K562 (cell line): ENCODE data around the gene SVIL. TPM values are rescaled to one million over a fixed set of nuclear protein-coding genes. Genes with fewer than 3 reads are reported as not detected.
A peak's percentile ranks its signal among the peaks of the same experiment; 100 is the strongest.

ENCODE experiments used
- ATF7 ChIP-seq: fragments of 450-650 bp; IDR thresholded peaks from 2 replicates; pipeline ENCODE4 v1.7.1; 2014; ENCODE audit warnings: mild to moderate bottlenecking, moderate library complexity
- ETV1 ChIP-seq: fragments of 450-650 bp; conservative IDR thresholded peaks from 2 replicates; pipeline ENCODE4 v1.6.1; 2016; ENCODE audit warnings: missing genetic modification characterization, control low read depth, low read depth, missing compliant biosample characterization
- HDGF ChIP-seq: fragments of 450-650 bp; IDR thresholded peaks from 2 replicates; pipeline ENCODE4 v1.6.1; 2016
- HNRNPLL ChIP-seq: fragments of 200-400 bp; formaldehyde crosslinking; IDR thresholded peaks from 2 replicates; pipeline ENCODE4 v1.6.1; 2017; ENCODE audit warnings: low read length, low read depth, mild to moderate bottlenecking; ENCODE audit not compliant: poor library complexity, severe bottlenecking
- MTA3 ChIP-seq: fragments of 450-650 bp; formaldehyde crosslinking; IDR thresholded peaks from 2 replicates; pipeline ENCODE4 v1.6.1; 2017; ENCODE audit warnings: mild to moderate bottlenecking, borderline replicate concordance
- NR2C2 ChIP-seq, 2 experiments: fragments of 200-800 bp in 1 of 2; sonication (Bioruptor generic) in 1 of 2; sonication (generic) in 1 of 2; formaldehyde crosslinking in 1 of 2; IDR thresholded peaks; 2 replicates each; pipeline versions ENCODE4 v1.6.1 to v1.8.0; 2016 to 2022; ENCODE audit warnings: mild to moderate bottlenecking in 1 of 2, missing compliant biosample characterization in 1 of 2, missing genetic modification characterization in 1 of 2, missing genetic modification reagents in 1 of 2
- POLR2A ChIP-seq: fragments of 450-650 bp; conservative IDR thresholded peaks from 2 replicates; pipeline ENCODE4 v1.6.1; 2016
- POLR2G ChIP-seq: fragments of 200-400 bp; formaldehyde crosslinking; IDR thresholded peaks from 2 replicates; pipeline ENCODE4 v1.6.1; 2017; ENCODE audit warnings: low read depth, mild to moderate bottlenecking, antibody characterized with exemption, low read length, moderate library complexity
- PYGO2 ChIP-seq: fragments of 450-650 bp; IDR thresholded peaks from 2 replicates; pipeline ENCODE4 v1.6.1; 2016; ENCODE audit warnings: mild to moderate bottlenecking, missing genetic modification characterization, moderate library complexity, missing compliant biosample characterization
- SAFB ChIP-seq: fragments of 200-400 bp; formaldehyde crosslinking; IDR thresholded peaks from 2 replicates; pipeline ENCODE4 v1.6.1; 2017; ENCODE audit warnings: low read depth, low read length, borderline replicate concordance
- STAT5A ChIP-seq: IDR thresholded peaks from 2 replicates; pipeline ENCODE4 v1.6.1; 2012; ENCODE audit warnings: low read length, inconsistent platforms, borderline replicate concordance
- ZBTB7A ChIP-seq: IDR thresholded peaks from 2 replicates; pipeline ENCODE4 v1.6.1; 2011; ENCODE audit warnings: low read depth, mild to moderate bottlenecking, low read length, moderate library complexity, borderline replicate concordance; ENCODE audit not compliant: control insufficient read depth
- ZC3H8 ChIP-seq: fragments of 450-650 bp; IDR thresholded peaks from 2 replicates; pipeline ENCODE4 v1.6.1; 2017
- ZNF639 ChIP-seq, 2 experiments: fragments of 200-800 bp in 1 of 2; sonication (Bioruptor generic) in 1 of 2; sonication (generic) in 1 of 2; formaldehyde crosslinking in 1 of 2; IDR thresholded peaks in 1 of 2; conservative IDR thresholded peaks in 1 of 2; 2 replicates each; pipeline versions ENCODE4 v1.5.0 to v1.6.1; 2016 to 2020; ENCODE audit warnings: missing compliant biosample characterization in 1 of 2, missing genetic modification characterization in 1 of 2, missing genetic modification reagents in 1 of 2
- ZNF75A ChIP-seq: fragments of 450-650 bp; formaldehyde crosslinking; IDR thresholded peaks from 2 replicates; pipeline ENCODE4 v1.4.0; 2020; ENCODE audit warnings: mild to moderate bottlenecking
- polyA plus RNA-seq, 8 experiments: library from polyadenylated mRNA; depleted of rRNA in 4 of 8; stranded (reverse) in 5 of 8; unstranded in 3 of 8; fragments of >200 nt; fragmentation: Nextera tagmentation in 2 of 8; fragmentation: Illumina TruSeq in 1 of 8; extraction: Ambion mirVana in 2 of 8; extraction: Trizol in 1 of 8; gene quantifications; 2 replicates each; pipeline versions ENCODE4 v1.2.1 to v1.2.3, GENCODE V29; 2011 to 2014; ENCODE audit warnings: inconsistent platforms in 1 of 8, missing spikeins in 1 of 8
- total RNA-seq, 7 experiments: library from RNA; depleted of rRNA in 6 of 7; stranded (reverse); fragments of >200 nt in 6 of 7; fragmentation: Illumina TruSeq in 2 of 7; extraction: Trizol in 2 of 7; gene quantifications; 2 replicates each; pipeline versions ENCODE4 v1.2.1 to v1.2.3, GENCODE V29; 2011 to 2021; ENCODE audit warnings: low replicate concordance in 1 of 7
- TF ChIP-seq, protein P1 (sequence below): fragments of 450-650 bp; IDR thresholded peaks from 2 replicates; pipeline ENCODE4 v1.6.1; 2016; ENCODE audit warnings: antibody characterized with exemption
- TF ChIP-seq, protein P2 (sequence below): fragments of 200-800 bp; sonication (Bioruptor generic); IDR thresholded peaks from 2 replicates; pipeline ENCODE4 v1.6.1; 2017; ENCODE audit warnings: missing genetic modification characterization, missing compliant biosample characterization
- TF ChIP-seq, protein P3 (sequence below): fragments of 250-450 bp; sonication (Bioruptor Pico); IDR thresholded peaks from 2 replicates; pipeline ENCODE4 v1.9.0; 2021; ENCODE audit warnings: mild to moderate bottlenecking, inconsistent platforms
- TF ChIP-seq, protein P4 (sequence below): fragments of 450-650 bp; formaldehyde crosslinking; IDR thresholded peaks from 2 replicates; pipeline ENCODE4 v1.4.0; 2022; ENCODE audit warnings: missing genetic modification characterization

The SVIL gene
- total and polyA plus RNA-seq, 9 of the 15 experiments (the other 6 are each of a cell fraction or from before 2014, with no cell fraction given): under 0.01 to 0.18 (median 0.05) TPM; not detected in 3

- TF ChIP-seq, protein P1, sequence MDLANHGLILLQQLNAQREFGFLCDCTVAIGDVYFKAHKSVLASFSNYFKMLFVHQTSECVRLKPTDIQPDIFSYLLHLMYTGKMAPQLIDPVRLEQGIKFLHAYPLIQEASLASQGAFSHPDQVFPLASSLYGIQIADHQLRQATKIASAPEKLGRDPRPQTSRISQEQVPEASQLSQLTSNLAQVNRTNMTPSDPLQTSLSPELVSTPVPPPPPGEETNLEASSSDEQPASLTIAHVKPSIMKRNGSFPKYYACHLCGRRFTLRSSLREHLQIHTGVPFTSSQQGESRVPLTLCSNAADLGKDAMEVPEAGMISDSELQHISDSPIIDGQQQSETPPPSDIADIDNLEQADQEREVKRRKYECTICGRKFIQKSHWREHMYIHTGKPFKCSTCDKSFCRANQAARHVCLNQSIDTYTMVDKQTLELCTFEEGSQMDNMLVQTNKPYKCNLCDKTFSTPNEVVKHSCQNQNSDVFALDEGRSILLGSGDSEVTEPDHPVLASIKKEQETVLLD: peak; percentile 87
- no peak for TF ChIP-seq PYGO2
- no peak for TF ChIP-seq NR2C2 (CRISPR knock-in tag; IDR thresholded peaks at IDR 0.05)
- peak; percentile 81; the same call in 1 of the 2 replicates for TF ChIP-seq NR2C2 (tag; IDR thresholded peaks at IDR 0.05)
- TF ChIP-seq HNRNPLL: peak; percentile 31
- TF ChIP-seq ZNF639 (CRISPR knock-in tag; conservative IDR thresholded peaks at IDR 0.05 in 1 of 2, IDR thresholded peaks at IDR 0.05 in 1 of 2): no peak
- TF ChIP-seq STAT5A: no peak
- no peak for TF ChIP-seq ZC3H8
- TF ChIP-seq, protein P2, sequence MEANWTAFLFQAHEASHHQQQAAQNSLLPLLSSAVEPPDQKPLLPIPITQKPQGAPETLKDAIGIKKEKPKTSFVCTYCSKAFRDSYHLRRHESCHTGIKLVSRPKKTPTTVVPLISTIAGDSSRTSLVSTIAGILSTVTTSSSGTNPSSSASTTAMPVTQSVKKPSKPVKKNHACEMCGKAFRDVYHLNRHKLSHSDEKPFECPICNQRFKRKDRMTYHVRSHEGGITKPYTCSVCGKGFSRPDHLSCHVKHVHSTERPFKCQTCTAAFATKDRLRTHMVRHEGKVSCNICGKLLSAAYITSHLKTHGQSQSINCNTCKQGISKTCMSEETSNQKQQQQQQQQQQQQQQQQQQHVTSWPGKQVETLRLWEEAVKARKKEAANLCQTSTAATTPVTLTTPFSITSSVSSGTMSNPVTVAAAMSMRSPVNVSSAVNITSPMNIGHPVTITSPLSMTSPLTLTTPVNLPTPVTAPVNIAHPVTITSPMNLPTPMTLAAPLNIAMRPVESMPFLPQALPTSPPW (CRISPR knock-in tag): peak; percentile 51; the same call in 1 of the 2 replicates
- peak; percentile 49; the same call in 1 of the 2 replicates for TF ChIP-seq ATF7
- no peak for TF ChIP-seq ZNF75A (CRISPR knock-in tag)
- TF ChIP-seq, protein P3, sequence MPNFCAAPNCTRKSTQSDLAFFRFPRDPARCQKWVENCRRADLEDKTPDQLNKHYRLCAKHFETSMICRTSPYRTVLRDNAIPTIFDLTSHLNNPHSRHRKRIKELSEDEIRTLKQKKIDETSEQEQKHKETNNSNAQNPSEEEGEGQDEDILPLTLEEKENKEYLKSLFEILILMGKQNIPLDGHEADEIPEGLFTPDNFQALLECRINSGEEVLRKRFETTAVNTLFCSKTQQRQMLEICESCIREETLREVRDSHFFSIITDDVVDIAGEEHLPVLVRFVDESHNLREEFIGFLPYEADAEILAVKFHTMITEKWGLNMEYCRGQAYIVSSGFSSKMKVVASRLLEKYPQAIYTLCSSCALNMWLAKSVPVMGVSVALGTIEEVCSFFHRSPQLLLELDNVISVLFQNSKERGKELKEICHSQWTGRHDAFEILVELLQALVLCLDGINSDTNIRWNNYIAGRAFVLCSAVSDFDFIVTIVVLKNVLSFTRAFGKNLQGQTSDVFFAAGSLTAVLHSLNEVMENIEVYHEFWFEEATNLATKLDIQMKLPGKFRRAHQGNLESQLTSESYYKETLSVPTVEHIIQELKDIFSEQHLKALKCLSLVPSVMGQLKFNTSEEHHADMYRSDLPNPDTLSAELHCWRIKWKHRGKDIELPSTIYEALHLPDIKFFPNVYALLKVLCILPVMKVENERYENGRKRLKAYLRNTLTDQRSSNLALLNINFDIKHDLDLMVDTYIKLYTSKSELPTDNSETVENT: peak; percentile 68; the same call in 1 of the 2 replicates
- peak; percentile 86 for TF ChIP-seq POLR2A
- peak; percentile 77 for TF ChIP-seq SAFB
- 0 out of 2 replicates have a peak, but pooled peaks have one; percentile 30 for TF ChIP-seq ETV1 (tag)
- TF ChIP-seq POLR2G: peak; percentile 89
- TF ChIP-seq MTA3: peak; percentile 76; the same call in 1 of the 2 replicates
- TF ChIP-seq, protein P4, sequence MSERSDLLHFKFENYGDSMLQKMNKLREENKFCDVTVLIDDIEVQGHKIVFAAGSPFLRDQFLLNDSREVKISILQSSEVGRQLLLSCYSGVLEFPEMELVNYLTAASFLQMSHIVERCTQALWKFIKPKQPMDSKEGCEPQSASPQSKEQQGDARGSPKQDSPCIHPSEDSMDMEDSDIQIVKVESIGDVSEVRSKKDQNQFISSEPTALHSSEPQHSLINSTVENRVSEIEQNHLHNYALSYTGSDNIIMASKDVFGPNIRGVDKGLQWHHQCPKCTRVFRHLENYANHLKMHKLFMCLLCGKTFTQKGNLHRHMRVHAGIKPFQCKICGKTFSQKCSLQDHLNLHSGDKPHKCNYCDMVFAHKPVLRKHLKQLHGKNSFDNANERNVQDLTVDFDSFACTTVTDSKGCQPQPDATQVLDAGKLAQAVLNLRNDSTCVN (CRISPR knock-in tag): no peak
- TF ChIP-seq ZBTB7A: peak; percentile 31; the same call in 1 of the 2 replicates
- no peak for TF ChIP-seq HDGF
Observed at GRCh38 chr10:29409241-29410054, 225.3 kb downstream of the SVIL start (continued).
